ENCODE results near the gene MADD.

The MADD gene

DNA sequence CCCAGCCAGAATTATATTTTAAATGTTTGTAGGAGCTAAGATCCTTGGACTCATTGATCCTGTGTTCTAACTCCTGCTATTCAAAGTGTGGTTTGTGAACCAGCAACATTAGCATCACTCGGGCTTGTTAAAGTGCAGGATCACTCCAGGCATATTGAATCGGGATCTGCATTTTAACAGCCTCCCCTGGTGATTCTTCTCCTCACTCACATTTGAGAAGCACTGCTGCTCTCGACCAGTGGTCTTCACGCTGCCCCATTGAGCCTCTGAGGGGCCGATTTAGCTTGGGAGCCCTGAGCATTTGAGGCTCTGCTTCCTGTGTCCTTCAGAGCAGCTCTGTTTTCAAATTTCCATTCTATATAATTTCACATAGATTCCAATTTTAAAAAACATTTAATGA, 10.9 kb downstream of the MADD start:
- H3K9me3 Mint-ChIP-seq = no peaks in the 10 kb centered on the region
- peak overlapping the region; percentile 39 for H3K27ac Mint-ChIP-seq
- peaks cover 59% of the 10 kb centered on the region for H3K36me3 Mint-ChIP-seq (ENCODE audit: low read depth)
- no peaks in the 10 kb centered on the region for H3K27me3 Mint-ChIP-seq (ENCODE audit: low read depth, poor library complexity)
- H3K4me3 Mint-ChIP-seq = no peak overlapping the region
- TF ChIP-seq, protein P1, sequence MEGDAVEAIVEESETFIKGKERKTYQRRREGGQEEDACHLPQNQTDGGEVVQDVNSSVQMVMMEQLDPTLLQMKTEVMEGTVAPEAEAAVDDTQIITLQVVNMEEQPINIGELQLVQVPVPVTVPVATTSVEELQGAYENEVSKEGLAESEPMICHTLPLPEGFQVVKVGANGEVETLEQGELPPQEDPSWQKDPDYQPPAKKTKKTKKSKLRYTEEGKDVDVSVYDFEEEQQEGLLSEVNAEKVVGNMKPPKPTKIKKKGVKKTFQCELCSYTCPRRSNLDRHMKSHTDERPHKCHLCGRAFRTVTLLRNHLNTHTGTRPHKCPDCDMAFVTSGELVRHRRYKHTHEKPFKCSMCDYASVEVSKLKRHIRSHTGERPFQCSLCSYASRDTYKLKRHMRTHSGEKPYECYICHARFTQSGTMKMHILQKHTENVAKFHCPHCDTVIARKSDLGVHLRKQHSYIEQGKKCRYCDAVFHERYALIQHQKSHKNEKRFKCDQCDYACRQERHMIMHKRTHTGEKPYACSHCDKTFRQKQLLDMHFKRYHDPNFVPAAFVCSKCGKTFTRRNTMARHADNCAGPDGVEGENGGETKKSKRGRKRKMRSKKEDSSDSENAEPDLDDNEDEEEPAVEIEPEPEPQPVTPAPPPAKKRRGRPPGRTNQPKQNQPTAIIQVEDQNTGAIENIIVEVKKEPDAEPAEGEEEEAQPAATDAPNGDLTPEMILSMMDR (IDR thresholded peaks at IDR 0.05) = no peak
- no peak for DNase-seq
- H3K4me1 Mint-ChIP-seq = no peaks in the 10 kb centered on the region

DNA sequence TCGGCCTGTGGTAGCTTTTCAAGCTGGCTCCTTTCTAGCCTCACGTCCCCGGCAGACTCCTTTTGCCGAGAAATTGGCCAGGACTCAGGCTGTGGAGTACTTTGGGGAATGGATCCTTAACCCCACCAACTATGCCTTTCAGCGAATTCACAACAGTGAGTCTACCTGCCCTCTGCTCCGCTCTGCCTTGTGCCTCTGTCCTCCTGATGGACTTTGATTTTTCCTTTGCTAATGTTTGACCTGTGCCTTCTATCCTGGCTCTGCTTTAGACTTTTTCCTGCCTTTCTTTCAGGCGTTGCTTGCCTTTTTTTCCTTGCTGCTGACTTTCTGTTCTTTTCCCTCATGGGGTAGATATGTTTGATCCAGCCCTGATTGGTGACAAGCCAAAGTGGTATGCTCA, 12.5 kb downstream of the MADD start:
- no peaks in the 10 kb centered on the region for H3K4me1 Mint-ChIP-seq
- H3K9me3 Mint-ChIP-seq = no peaks in the 10 kb centered on the region
- H3K36me3 Mint-ChIP-seq (ENCODE audit: low read depth) = peaks cover 60% of the 10 kb centered on the region
- TF ChIP-seq, protein P1 (IDR thresholded peaks at IDR 0.05) = no peak
- H3K4me3 Mint-ChIP-seq = no peak overlapping the region
- H3K27me3 Mint-ChIP-seq (ENCODE audit: low read depth, poor library complexity) = no peaks in the 10 kb centered on the region
- DNase-seq = no peak
- H3K27ac Mint-ChIP-seq = peak overlapping the region; percentile 6

DNA sequence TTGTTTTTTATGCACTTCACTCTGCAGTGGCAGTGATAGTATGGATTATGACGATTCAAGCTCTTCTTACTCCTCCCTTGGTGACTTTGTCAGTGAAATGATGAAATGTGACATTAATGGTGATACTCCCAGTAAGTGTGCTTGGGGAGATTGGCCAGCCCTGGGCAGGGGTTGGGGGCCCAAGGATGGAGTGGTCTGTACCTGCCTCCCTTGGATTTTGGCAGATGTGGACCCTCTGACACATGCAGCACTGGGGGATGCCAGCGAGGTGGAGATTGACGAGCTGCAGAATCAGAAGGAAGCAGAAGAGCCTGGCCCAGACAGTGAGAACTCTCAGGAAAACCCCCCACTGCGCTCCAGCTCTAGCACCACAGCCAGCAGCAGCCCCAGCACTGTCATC, 14.2 kb downstream of the MADD start:
- peaks cover 2% of the 10 kb centered on the region for H3K27me3 Mint-ChIP-seq (ENCODE audit: low read depth, poor library complexity)
- H3K4me3 Mint-ChIP-seq = no peak overlapping the region
- H3K27ac Mint-ChIP-seq = no peak overlapping the region
- no peaks in the 10 kb centered on the region for H3K9me3 Mint-ChIP-seq
- peaks cover 59% of the 10 kb centered on the region for H3K36me3 Mint-ChIP-seq (ENCODE audit: low read depth)
- DNase-seq = no peak
- TF ChIP-seq, protein P1 (IDR thresholded peaks at IDR 0.05) = no peak
- H3K4me1 Mint-ChIP-seq = no peaks in the 10 kb centered on the region

DNA sequence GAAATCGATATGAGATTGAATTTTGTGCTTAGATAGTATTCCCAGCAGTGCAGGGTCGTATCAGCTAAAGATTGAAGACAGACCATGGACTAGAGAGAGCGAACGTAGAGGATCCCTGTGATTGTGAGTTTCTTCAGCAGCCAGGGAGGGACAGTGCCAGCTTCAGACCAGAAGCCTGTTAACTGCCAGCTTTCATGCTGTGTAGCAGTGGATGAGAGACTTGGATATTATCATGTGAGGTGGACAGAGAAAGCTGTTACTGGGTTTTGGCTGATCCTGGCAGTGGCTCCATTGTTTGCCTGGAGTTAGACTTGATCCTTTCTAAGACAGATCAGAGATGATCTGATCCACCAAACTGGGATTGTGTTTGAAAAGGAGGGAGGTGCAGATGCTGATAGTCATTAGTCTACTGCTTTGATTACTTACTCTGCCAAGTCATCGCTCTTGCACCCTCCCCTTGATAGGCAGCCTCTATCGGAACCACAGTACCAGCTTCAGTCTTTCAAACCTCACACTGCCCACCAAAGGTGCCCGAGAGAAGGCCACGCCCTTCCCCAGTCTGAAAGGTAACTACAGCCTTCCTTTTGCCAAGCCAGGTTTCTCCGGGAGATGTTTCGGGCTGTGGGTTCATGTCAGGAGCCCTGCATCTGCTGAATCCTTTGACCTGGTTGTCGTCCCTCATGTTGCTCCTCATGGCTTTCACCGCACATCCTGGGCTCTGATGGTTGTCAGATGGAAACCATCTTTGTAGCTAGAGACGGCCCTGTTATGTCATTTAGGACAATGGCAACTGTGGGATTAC, 16.2 kb downstream of the MADD start:
- TF ChIP-seq, protein P1 (IDR thresholded peaks at IDR 0.05) = no peak
- Mint-ChIP-seq H3K9me3 (no peaks in the 10 kb centered on the region), H3K4me3 (no peak overlapping the region), H3K36me3 (ENCODE audit: low read depth) (peaks cover 66% of the 10 kb centered on the region), H3K4me1 (no peaks in the 10 kb centered on the region), H3K27ac (no peak overlapping the region), H3K27me3 (ENCODE audit: low read depth, poor library complexity) (peaks cover 2% of the 10 kb centered on the region)
- DNase-seq = no peak

DNA sequence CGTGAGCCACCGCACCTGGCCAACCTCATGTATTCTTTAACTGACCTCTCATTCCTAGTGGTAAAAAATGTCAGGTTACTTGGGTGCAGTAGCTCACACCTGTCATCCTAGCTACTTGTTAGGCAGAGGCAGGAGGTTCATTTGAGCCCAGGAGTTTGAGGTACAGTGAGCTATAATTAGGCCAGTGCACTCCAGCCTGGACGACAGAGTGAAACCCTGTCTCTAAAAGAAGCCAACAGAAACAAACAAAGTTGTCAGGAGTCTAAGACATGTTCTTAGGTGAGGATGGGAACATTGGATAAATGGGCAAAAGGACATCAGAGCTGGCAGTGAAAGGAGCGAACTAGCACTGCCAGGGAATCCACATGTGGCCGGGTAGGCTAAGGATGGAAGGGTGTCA, 18.1 kb downstream of the MADD start:
- TF ChIP-seq, protein P1 (IDR thresholded peaks at IDR 0.05) = no peak
- no peaks in the 10 kb centered on the region for H3K4me1 Mint-ChIP-seq
- H3K27me3 Mint-ChIP-seq (ENCODE audit: low read depth, poor library complexity) = peaks cover 2% of the 10 kb centered on the region
- H3K36me3 Mint-ChIP-seq (ENCODE audit: low read depth) = peaks cover 78% of the 10 kb centered on the region
- no peak overlapping the region for H3K4me3 Mint-ChIP-seq
- DNase-seq = no peak
- H3K27ac Mint-ChIP-seq = no peak overlapping the region
- H3K9me3 Mint-ChIP-seq = no peaks in the 10 kb centered on the region

DNA sequence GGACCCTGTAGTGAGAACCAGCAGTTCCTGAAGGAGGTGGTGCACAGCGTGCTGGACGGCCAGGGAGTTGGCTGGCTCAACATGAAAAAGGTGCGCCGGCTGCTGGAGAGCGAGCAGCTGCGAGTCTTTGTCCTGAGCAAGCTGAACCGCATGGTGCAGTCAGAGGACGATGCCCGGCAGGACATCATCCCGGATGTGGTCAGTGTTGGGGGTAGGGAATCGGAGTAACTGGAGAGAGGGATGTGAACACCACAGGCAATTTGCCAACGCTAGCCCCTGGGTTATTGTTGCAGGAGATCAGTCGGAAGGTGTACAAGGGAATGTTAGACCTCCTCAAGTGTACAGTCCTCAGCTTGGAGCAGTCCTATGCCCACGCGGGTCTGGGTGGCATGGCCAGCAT, 19.9 kb downstream of the MADD start:
- peaks cover 2% of the 10 kb centered on the region for H3K27me3 Mint-ChIP-seq (ENCODE audit: low read depth, poor library complexity)
- DNase-seq = no peak
- H3K4me3 Mint-ChIP-seq = no peak overlapping the region
- H3K4me1 Mint-ChIP-seq = no peaks in the 10 kb centered on the region
- TF ChIP-seq, protein P1 (IDR thresholded peaks at IDR 0.05) = no peak
- H3K27ac Mint-ChIP-seq = no peak overlapping the region
- H3K9me3 Mint-ChIP-seq = no peaks in the 10 kb centered on the region
- H3K36me3 Mint-ChIP-seq (ENCODE audit: low read depth) = peaks cover 79% of the 10 kb centered on the region

Data from nephron progenitor cell (in vitro differentiated cells).